ENCODE results near the gene PRRC1. TPM values are rescaled to one million over a fixed set of nuclear protein-coding genes. Genes with fewer than 3 reads are reported as not detected.
A peak's percentile ranks its signal among the peaks of the same experiment; 100 is the strongest.

Gene PRRC1
- total and polyA plus RNA-seq, 8 donors, result 57.5 to 95.2 (median 81.2) TPM

- no peak for TF ChIP-seq CTCF (IDR thresholded peaks at IDR 0.05)
- Histone ChIP-seq H3K4me1 (no peaks in the 10 kb centered on the region), H3K36me3 (no peaks in the 10 kb centered on the region), H3K4me3 (no peak overlapping the region), H3K27ac (no peak overlapping the region), H3K9me3 (no peaks in the 10 kb centered on the region), H3K27me3 (no peaks in the 10 kb centered on the region)
- ATAC-seq, result no peak
- intact Hi-C loops (cut with DNase I), result no loop called here
- DNase-seq, result no peak
Measured at GRCh38 chr5:127595484-127596368, 78.3 kb downstream of the PRRC1 start.

GRCh38 chr5:127596501-127596900 is 79.1 kb downstream of the PRRC1 start:
- intact Hi-C loops (cut with DNase I), result no loop called here
- H3K4me1 ChIP-seq, result no peaks in the 10 kb centered on the region
- no peak overlapping the region for H3K4me3 ChIP-seq
- no peak overlapping the region for H3K27ac ChIP-seq
- no peak for TF ChIP-seq CTCF (IDR thresholded peaks at IDR 0.05)
- no peak for ATAC-seq
- DNase-seq, result no peak
- no peaks in the 10 kb centered on the region for H3K27me3 ChIP-seq
- H3K9me3 ChIP-seq, result no peaks in the 10 kb centered on the region
- no peaks in the 10 kb centered on the region for H3K36me3 ChIP-seq

- Histone ChIP-seq H3K27me3 (no peaks in the 10 kb centered on the region), H3K27ac (no peak overlapping the region), H3K4me1 (no peaks in the 10 kb centered on the region), H3K9me3 (no peaks in the 10 kb centered on the region), H3K4me3 (no peak overlapping the region), H3K36me3 (no peaks in the 10 kb centered on the region)
- ATAC-seq, result no peak
- TF ChIP-seq CTCF (IDR thresholded peaks at IDR 0.05), result no peak
- DNase-seq, result no peak
- intact Hi-C loops (cut with DNase I), result no loop called here
Measured at GRCh38 chr5:127599320-127599719, 81.9 kb downstream of the PRRC1 start.

GRCh38 chr5:127599847-127600246 is 82.4 kb downstream of the PRRC1 start:
- ATAC-seq, result peak; percentile 59
- TF ChIP-seq CTCF (IDR thresholded peaks at IDR 0.05), result no peak
- intact Hi-C loops (cut with DNase I), result no loop called here
- H3K36me3 ChIP-seq, result no peaks in the 10 kb centered on the region
- no peaks in the 10 kb centered on the region for H3K9me3 ChIP-seq
- no peaks in the 10 kb centered on the region for H3K27me3 ChIP-seq
- peak in 1 of 4 donors; percentile 35 for DNase-seq
- no peak overlapping the region for H3K4me3 ChIP-seq
- no peaks in the 10 kb centered on the region for H3K4me1 ChIP-seq
- no peak overlapping the region for H3K27ac ChIP-seq

- ATAC-seq (no peak), DNase-seq (no peak)
- no peak overlapping the region for H3K27ac ChIP-seq
- H3K4me3 ChIP-seq, result no peak overlapping the region
- no peaks in the 10 kb centered on the region for H3K4me1 ChIP-seq
- no peaks in the 10 kb centered on the region for H3K9me3 ChIP-seq
- TF ChIP-seq CTCF (IDR thresholded peaks at IDR 0.05), result no peak
- intact Hi-C loops (cut with DNase I), result no loop called here
- H3K36me3 ChIP-seq, result no peaks in the 10 kb centered on the region
- no peaks in the 10 kb centered on the region for H3K27me3 ChIP-seq
Measured at GRCh38 chr5:127601111-127601510, 83.7 kb downstream of the PRRC1 start.

Measured in left lung (tissue), 10 donors.